T follicular helper cell (primary cell): ENCODE data around the gene OLA1.

Experiments
- DNase-seq: peaks from one replicate; pipeline ENCODE4 v3.0.0-alpha.2; 2020; ENCODE audit warnings: low read depth

OLA1 gene

DNA sequence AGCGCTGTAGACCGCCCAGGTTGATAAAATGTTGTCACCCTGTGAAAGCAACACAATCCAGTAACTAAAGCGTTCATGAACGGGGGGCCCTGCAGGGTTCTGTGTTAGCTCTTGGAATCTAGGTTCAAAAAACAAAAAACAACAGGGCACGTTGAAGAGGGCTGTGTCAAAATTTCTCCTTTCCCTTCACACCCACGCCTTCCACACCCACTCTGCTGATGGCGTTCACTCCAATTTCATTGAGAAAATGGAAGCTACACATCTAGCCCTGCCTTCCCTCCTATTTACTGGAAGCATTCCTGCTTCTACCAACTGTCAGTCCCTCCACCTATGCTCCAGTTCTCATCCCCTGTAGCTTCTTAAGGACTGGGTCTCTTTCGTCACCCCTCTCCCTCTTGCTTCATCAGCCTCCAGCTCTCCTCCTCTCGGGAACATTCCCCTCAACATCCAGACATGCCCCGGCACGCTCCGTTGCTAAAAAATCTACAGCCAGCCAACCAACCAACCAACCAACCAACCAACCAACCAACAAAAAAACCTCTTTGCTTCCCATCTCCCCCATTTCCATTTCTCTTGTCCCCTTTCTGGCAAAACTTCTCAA is 184.7 kb downstream of the OLA1 start:
- DNase-seq, result no peak

DNA sequence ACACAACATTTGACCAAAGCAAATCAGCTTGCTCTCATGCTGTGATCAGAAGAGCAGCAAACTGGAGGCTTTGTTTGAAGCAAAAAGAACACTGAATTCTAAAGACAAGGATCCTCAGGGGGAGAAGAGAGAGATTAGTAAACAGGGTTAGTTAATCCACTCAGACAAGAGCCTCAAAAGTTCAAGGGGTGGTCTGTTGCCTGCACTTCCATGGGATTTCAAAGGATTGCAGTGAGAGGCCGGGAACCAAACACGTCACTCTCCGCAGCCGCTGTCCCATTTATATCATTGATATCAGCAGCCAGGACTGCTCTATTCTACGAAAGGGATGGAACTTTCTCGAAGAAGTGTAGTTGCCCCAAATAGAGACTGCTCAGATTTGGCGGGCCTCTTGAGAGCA is 185.4 kb downstream of the OLA1 start:
- no peak for DNase-seq

DNA sequence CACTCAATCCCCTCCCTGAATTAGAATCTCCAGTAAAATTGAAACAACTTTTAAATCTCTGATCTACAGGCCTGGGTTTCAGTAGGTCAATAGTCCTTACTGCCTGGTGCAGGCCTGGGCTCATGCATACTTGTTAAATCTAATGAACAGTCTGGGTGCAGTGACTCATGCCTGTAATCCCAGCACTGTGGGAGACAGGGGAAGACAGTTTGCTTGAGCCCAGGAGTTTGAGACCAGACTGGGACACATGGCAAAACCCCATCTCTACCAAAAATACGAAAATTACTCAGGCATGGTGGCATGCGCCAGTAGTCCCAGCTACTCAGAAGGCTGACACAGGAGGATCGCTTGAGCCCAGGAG is 188.5 kb downstream of the OLA1 start:
- DNase-seq, result no peak

- no peak for DNase-seq
Measured at GRCh38 chr2:174059178-174059883, 189.0 kb downstream of the OLA1 start.

GRCh38 chr2:174058456-174058855 is 189.9 kb downstream of the OLA1 start:
- DNase-seq, result no peak

GRCh38 chr2:174058026-174058425 is 190.3 kb downstream of the OLA1 start:
- no peak for DNase-seq

DNA sequence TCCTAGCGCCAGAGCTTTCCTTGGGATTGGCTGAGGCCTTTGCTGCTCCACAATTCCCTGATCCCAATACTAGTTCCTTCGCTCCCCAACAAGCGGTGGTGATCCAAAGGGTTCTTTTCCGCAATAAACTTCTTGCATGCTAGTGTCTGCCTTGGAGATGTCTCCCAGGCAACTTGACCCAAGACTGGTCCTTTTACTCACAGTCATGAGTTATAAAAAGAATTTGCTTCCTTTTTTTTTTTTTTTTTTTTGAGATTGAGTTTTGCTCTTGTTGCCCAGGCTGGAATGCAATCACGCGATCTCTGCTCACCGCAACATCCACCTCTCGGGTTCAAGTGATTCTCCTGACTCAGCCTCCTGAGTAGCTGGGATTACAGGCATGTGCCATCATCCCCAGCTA is 193.4 kb downstream of the OLA1 start:
- no peak for DNase-seq

DNA sequence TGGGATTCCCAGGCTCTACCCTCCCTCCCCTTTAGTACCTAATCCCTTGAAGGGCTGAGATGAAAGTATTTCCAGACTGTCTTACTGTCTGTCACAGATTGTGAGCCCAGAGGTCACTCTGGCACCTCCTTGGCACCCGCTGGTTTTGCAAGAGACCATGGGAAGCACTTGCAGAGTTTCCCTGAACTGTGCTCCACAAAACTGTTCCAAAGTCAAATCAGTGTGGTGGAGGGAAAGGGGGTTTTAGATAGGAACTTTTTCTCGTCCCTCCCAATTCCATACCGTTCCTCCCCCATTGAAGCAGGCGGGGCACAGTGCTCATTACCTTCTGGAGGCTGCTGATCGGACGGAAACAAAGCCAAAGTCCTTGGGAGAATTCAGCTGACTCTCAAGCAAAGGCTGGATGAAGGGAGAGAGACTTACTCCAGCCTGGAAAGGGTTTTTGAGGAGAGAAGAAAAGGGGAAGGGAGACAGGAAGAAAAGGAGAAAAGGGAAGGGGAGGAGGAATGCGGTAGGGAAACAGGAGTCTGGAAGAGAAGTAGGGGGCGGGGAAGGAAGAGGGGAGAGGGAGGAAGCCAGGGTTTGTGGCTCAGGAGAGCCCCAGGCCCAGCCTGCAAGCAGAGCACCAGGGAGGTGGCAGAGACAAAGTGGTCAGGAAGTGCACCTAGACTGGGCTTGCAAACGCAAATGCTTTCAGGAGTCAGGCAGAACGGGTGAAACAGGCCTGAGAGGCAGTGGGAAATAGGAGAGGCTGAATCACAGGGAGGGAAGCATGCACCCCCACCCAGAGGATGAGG is 194.8 kb downstream of the OLA1 start:
- no peak for DNase-seq

GRCh38 chr2:174052584-174052976 is 195.8 kb downstream of the OLA1 start:
- DNase-seq, result no peak

- DNase-seq, result no peak
Measured at GRCh38 chr2:174051741-174052583, 196.4 kb downstream of the OLA1 start.

- DNase-seq, result no peak
Measured at GRCh38 chr2:174051068-174051467, 197.3 kb downstream of the OLA1 start.

GRCh38 chr2:174049895-174050294 is 198.4 kb downstream of the OLA1 start:
- DNase-seq, result no peak

GRCh38 chr2:174048243-174048642 is 200.1 kb downstream of the OLA1 start:
- no peak for DNase-seq

DNA sequence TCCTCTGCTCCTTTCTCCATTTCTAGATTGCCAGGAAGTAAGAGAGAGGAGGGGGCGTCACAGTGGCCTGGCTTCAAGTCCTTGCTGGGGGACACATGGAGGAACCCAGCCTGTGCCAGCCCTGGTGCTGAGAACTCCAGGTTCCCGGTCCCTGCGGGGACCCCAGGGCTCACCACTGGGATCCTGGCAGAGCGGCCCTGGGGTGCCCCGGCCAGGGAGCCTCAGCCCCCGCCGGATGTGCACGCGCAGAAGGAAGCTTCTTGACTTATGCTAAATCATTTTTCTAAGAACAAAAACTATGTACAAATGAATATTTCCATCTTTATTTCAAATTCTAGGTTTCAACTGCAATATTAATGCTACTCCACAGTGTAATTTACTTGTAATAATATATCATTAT is 200.6 kb downstream of the OLA1 start:
- no peak for DNase-seq

DNA sequence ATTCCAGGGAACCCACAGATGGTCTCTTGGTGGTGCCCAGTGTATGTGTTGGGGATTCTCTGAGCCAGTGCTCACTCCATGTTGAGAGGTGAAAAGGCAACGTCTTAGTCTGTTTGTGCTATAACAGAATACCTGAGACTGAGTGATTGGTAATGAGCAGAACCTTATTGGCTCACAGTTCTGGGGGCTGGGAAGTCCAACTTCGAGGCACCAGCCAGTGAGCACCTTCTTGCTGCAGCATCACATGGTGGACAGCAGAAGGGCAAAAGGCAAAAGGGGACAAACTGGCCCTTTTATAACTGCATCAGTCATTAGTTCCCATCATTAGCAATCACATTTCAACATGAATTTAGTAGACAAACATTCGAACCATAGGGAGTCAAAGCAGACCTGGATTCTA is 202.2 kb downstream of the OLA1 start:
- no peak for DNase-seq

GRCh38 chr2:174044556-174044955 is 203.8 kb downstream of the OLA1 start:
- no peak for DNase-seq

DNA sequence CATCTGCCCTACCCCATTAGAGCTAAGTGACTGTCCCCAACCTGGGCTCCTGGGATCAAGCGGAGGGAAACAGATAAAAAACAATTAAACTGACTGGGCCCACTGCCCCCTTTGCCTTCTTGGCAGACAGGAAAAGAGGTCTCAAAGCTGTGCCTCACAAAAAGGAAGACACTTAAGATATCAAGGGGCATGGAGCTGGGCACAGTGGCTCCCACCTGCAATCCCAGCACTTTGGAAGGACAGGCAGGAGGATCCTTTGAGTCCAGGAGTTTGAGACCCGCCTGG is 208.0 kb downstream of the OLA1 start:
- DNase-seq, result no peak

DNA sequence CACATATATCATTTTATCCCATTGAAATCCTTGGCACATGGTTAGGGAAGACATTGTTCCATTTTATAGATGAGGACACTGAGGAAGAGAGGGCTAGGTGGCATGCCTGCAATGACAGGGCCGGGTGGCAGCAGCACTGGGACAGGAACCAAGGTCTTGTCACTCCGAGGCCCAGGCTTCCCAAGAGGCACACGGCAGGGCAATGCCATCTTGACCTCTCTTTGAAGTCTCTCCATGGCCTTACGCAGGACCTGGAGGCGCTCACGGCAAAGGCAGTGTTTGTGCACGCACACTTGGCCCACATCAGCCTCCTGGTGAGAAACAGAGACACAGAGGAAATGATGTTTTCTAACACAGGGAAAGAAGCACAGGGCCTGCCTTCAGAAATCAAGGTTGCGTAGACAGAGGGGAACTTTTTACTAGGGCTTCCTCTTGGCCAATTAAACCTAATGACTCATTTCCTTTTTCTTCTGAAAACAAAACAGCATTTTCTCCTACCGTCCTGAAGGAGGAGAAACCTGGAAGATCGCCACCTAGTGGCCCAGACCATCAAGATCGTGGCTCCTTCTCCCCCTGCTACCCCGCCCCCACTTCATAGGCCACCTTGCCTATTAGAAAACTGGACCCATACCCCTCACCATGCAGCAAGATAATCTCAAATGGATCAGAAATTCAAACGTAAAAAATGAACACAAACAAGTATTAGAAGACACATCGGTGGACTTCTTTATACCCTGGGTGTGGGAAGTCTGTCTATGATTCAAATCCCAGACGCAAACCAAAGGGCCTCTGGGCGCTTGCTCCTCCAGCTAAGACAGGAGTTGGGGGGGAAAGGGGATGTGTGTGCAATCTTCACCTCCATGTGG is 208.5 kb downstream of the OLA1 start:
- peak; percentile 62 for DNase-seq

GRCh38 chr2:174038462-174038861 is 209.9 kb downstream of the OLA1 start:
- DNase-seq, result no peak

DNA sequence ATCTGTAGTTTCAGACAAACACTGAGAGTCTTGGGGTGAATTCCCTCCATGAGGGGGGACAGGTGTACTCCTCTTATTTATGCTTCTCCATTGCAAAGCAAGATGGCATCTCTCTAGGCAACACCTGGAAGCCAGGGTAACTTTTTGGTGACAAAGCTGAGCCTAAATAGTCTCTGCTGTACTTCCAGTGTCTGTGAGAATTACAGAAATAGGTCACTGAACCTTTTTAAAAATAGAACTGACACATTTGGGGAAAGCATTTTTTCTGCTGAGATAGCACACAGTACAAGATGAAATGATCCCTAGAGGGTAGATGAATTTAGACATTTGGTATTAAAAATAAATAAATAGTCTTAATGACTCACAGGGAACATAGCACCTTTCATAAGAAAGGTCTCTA is 211.5 kb downstream of the OLA1 start:
- no peak for DNase-seq

DNA sequence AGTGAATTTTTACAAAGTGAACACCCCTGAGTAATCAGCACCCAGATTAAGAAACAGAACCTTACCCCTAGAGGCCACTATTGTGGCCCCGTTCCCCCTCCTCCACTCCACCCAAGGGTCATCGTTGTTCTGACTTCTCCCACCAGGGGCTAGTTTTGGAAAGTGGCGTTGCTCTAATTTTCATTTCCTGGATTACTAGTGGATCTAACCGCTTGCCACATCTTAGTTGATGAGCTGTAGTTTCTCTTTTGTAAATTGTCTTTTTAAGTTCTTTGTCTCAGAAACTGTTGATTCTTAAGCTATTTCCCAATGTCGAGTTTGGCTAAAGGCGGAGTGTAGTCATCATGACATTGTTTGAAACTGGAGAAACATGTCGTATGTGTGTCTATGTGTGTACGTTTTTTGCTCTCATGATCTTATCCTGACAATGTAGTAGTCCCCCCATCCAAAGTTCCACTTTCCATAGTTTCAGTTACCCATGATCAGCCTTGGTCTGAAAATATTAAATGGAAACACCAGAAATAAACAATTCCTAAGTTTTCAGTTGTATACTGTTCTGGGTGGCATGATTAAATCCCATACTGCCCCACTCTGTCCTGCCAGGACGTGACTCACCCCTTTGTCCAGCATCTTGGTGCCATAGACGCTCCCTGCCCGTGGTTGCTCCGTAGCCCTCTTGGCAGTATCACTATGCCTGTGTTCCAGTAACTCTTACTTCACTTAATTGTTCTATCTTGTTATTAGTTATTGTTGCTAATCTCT is 212.2 kb downstream of the OLA1 start:
- no peak for DNase-seq
